Measurements from ENCODE around the gene C19orf73.

Gene C19orf73

DNA sequence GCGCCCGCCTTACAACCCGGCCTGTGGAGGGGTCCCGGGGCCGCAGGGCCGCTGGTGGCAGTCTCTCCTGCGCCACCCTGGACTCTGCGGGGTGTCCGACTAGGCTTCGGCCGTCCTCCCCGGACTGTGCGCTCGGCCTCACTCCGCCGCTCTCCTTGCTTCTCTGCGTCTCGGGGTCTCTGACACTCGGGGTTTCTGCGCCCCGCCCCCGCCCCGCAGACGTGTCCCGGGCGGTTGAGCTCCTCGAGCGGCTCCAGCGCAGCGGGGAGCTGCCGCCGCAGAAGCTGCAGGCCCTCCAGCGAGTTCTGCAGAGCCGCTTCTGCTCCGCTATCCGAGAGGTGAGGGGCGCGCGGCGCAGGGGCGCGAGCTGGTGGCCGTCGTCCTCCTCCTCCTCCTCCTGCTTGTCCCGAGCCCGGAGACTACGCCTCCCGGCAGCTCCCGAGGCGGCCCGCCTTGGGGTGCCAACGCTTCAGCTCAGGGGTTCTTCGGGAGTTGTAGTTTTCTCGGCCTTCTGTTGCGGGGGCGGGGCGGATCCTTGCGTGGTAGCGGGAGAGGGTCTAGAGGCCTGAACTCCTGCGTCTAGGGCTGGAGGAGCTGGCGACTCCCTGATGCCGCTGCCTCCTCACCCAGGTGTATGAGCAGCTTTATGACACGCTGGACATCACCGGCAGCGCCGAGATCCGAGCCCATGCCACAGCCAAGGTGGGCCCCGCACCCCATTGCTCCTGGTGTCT, 4.1 kb downstream of the C19orf73 start:
- Histone ChIP-seq H3K9me3 (ENCODE audit: severe bottlenecking) (no peaks in the 10 kb centered on the region), H3K36me3 (peaks cover 15% of the 10 kb centered on the region), H3K4me3 (ENCODE audit: low read depth, low read length) (peak overlapping the region; percentile 67), H3K27ac (peak overlapping the region; percentile 89), H3K27me3 (ENCODE audit: insufficient read depth, low read depth, severe bottlenecking) (no peaks in the 10 kb centered on the region)
- TF ChIP-seq, protein P1, sequence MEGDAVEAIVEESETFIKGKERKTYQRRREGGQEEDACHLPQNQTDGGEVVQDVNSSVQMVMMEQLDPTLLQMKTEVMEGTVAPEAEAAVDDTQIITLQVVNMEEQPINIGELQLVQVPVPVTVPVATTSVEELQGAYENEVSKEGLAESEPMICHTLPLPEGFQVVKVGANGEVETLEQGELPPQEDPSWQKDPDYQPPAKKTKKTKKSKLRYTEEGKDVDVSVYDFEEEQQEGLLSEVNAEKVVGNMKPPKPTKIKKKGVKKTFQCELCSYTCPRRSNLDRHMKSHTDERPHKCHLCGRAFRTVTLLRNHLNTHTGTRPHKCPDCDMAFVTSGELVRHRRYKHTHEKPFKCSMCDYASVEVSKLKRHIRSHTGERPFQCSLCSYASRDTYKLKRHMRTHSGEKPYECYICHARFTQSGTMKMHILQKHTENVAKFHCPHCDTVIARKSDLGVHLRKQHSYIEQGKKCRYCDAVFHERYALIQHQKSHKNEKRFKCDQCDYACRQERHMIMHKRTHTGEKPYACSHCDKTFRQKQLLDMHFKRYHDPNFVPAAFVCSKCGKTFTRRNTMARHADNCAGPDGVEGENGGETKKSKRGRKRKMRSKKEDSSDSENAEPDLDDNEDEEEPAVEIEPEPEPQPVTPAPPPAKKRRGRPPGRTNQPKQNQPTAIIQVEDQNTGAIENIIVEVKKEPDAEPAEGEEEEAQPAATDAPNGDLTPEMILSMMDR (IDR thresholded peaks at IDR 0.05; ENCODE audit: low read depth, low read length) = no peak
- peak; percentile 85 for DNase-seq

DNA sequence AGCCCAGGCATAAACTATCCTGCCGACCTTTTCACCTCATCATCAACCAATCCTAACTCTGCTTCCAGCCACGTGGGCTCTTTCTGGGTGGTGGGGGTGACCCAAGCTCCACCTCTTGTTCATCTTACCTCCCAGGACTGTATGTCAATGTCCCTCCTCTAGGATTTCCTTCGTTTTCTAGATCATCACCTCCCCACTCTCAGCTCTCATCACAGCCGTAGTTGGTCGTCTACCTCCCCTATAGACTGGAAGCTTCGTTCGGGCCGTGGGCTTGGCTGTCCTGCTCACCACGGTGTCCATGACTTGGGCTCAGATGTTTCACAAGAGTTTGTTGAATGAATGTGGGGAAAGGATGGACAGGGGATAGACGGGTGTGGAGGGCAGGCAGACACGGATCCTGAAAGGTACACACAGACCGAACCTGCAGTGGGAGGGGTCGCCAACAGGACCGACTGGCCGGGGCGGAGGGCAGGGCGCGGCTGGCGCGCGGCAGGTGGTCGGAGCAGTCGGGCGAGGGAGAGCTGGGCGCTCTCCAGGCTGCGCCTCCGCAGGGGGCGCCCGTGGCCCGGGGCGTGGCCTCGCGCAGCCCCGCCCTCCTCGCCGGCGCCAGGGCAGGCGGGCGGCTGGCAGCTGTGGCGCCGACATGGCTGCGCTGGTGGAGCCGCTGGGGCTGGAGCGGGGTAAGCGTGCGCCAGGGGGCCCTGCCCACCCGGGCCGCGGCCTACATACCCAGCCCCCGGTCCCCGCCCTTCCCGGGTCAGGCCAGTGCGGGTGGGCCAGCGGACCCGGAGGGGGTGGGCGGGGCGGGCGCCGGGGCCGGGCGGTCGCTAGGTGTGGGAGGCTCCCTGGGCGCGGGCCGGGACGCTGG, 4.9 kb downstream of the C19orf73 start, which contains the start of gene LIN7B:
LIN7B (plus strand) TSS at position 609 of the 868 bp plus-strand sequence; CDS start at position 644, 35 bp downstream.
- peak within 1 kb of the TSS; percentile 67 for H3K4me3 ChIP-seq (ENCODE audit: low read depth, low read length)
- peak; percentile 71 for DNase-seq
- TF ChIP-seq, protein P1 (IDR thresholded peaks at IDR 0.05; ENCODE audit: low read depth, low read length) = peak; percentile 53
- no peaks in the 10 kb centered on the region for H3K9me3 ChIP-seq (ENCODE audit: severe bottlenecking)
- no peaks in the 10 kb centered on the region for H3K27me3 ChIP-seq (ENCODE audit: insufficient read depth, low read depth, severe bottlenecking)
- peak within 1 kb of the TSS; percentile 89 for H3K27ac ChIP-seq
- H3K36me3 ChIP-seq = peaks cover 23% of the 10 kb centered on the region

DNA sequence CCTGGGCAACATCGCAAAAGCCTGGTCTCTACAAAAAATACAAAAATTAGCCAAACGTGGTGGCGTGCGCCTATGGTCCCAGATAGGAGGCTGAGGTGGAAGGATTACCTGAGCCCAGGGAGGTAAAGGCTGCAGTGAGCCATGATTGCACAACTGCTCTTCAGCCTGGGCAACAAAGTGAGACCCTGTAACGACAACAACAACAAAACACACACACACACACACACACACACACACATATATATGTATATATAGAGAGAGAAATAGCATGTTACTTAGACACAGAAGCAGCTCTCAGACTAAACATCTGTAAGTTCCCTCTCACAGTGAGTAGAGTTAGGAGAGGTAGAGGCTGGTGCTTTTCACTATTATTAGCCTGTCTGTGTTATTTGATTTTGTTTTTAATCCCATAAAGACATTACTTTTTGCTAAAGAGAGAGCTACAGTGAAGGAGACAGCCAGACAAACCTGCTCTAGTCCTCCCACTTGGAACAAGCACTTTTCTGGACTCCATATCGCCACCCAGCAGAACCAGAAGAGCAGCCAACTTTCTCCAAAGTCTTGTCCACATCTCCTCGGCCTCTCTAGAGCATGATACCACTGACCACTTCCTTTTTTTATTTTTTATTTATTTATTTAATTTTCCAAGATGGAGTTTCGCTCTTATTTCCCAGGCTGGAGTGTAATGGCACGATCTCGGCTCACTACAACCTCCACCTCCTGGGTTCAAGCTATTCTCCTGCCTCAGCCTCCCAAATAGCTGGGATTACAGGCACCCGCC, 7.5 kb downstream of the C19orf73 start:
- peaks cover 46% of the 10 kb centered on the region for H3K36me3 ChIP-seq
- no peak overlapping the region for H3K27ac ChIP-seq
- no peak for DNase-seq
- TF ChIP-seq, protein P1 (IDR thresholded peaks at IDR 0.05; ENCODE audit: low read depth, low read length) = no peak
- H3K27me3 ChIP-seq (ENCODE audit: insufficient read depth, low read depth, severe bottlenecking) = no peaks in the 10 kb centered on the region
- H3K9me3 ChIP-seq (ENCODE audit: severe bottlenecking) = no peaks in the 10 kb centered on the region
- no peak overlapping the region for H3K4me3 ChIP-seq (ENCODE audit: low read depth, low read length)

DNA sequence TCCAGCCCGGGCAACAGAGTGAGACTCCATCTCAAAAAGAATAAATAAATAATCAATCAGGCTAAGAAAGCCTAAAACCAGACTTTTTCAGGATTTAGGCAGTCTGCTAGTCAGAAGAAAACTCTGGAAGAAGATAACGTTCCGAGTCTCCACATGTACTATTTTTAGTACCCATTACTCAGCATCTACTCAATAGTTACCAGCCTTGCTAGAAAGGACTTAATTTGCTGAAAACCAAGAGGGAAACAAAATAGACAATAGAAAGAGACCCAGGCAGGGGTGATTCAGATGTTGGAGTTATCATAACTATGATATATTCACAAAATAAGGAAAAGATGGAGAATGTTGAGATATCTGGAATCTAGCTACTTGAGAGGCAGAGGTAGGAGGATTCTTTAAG, 8.4 kb downstream of the C19orf73 start:
- no peak for DNase-seq
- TF ChIP-seq, protein P1 (IDR thresholded peaks at IDR 0.05; ENCODE audit: low read depth, low read length) = no peak
- no peak overlapping the region for H3K27ac ChIP-seq
- peaks cover 48% of the 10 kb centered on the region for H3K36me3 ChIP-seq
- no peaks in the 10 kb centered on the region for H3K27me3 ChIP-seq (ENCODE audit: insufficient read depth, low read depth, severe bottlenecking)
- H3K4me3 ChIP-seq (ENCODE audit: low read depth, low read length) = no peak overlapping the region
- no peaks in the 10 kb centered on the region for H3K9me3 ChIP-seq (ENCODE audit: severe bottlenecking)

DNA sequence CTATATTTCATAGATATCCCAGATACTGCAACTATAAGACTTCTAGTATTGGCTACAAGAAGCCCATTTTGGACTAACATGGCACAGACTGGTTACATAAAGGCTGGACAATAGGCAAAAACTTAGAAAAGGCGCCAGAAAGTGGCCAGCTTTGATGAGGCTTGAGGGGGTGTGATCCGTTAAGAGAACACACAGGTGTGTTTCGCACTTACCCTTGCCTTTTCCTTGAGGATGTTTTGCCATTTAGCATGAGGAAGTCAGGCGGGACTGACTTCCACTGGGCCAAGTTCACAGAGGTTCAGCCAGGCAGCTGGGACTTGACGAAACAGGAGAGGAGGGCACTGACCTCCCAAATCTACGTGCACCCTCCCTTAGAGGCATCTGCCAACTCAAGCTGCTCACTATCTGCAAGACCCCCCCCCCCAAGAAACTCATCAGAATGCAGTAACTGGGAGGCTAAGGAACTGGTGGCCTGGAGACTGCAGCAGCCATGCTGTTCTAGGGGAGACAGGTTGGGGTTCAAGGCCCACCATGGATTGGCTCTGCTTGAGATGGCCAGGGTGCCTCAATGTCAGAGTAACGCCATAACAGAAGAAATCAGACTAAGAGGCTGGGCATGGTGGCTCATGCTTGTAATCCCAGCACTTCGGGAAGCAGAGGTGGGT, 9.2 kb downstream of the C19orf73 start:
- H3K27ac ChIP-seq = no peak overlapping the region
- H3K4me3 ChIP-seq (ENCODE audit: low read depth, low read length) = no peak overlapping the region
- no peak for DNase-seq
- H3K9me3 ChIP-seq (ENCODE audit: severe bottlenecking) = no peaks in the 10 kb centered on the region
- H3K27me3 ChIP-seq (ENCODE audit: insufficient read depth, low read depth, severe bottlenecking) = no peaks in the 10 kb centered on the region
- peaks cover 56% of the 10 kb centered on the region for H3K36me3 ChIP-seq
- TF ChIP-seq, protein P1 (IDR thresholded peaks at IDR 0.05; ENCODE audit: low read depth, low read length) = no peak
